CD4-positive, alpha-beta T cell treated with Interleukin-12 subunit alpha and Interleukin-12 subunit beta, for 1 hour (primary cell): Measurements from ENCODE around the gene ELMOD1.

Experiments used
- DNase-seq: peaks from one replicate; pipeline ENCODE4 v3.0.0-alpha.2; 2020

ELMOD1 gene

GRCh38 chr11:107691000-107691750 lies 100.2 kb downstream of the ELMOD1 start:
- DNase-seq, result no peak

DNA sequence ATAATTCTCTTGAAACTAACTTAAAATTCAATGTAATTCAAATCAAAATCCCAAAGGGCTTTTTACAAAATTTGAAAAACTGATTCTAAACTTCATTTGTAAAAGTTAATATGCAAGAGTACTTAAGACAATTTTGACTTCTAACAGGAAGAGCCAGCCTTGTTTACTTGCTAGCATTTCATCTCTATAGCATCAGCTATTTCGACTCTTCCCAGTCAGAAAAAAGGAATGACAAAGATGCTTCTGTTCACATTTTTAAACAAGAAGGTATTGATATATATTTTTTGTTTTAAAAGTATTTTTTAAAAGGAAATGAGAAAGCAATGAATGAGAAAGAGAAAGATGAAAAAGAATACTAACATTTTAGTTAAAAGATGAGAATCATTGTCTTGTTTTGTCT lies 104.5 kb downstream of the ELMOD1 start:
- DNase-seq, result no peak

DNA sequence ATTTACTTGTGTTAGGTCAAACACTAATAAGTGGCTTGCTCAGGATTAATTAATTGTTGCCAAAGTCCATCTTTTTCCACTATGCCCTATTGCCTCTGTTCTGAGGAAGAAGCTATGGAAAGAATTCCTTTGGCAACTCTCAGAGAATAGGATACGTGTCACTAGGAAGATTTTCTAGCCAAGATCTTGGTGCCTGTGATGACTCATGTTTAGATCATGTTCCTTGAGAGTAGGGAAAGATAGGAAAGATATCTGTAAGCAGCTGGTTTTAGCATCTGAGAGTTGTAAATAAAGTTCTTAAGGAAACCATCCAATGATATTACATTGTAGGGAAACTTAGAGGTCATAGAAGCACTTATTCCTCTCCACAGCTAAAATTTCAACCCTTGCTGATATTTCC lies 105.2 kb downstream of the ELMOD1 start:
- no peak for DNase-seq

- no peak for DNase-seq
Measured at GRCh38 chr11:107697291-107697690, 106.3 kb downstream of the ELMOD1 start.

DNA sequence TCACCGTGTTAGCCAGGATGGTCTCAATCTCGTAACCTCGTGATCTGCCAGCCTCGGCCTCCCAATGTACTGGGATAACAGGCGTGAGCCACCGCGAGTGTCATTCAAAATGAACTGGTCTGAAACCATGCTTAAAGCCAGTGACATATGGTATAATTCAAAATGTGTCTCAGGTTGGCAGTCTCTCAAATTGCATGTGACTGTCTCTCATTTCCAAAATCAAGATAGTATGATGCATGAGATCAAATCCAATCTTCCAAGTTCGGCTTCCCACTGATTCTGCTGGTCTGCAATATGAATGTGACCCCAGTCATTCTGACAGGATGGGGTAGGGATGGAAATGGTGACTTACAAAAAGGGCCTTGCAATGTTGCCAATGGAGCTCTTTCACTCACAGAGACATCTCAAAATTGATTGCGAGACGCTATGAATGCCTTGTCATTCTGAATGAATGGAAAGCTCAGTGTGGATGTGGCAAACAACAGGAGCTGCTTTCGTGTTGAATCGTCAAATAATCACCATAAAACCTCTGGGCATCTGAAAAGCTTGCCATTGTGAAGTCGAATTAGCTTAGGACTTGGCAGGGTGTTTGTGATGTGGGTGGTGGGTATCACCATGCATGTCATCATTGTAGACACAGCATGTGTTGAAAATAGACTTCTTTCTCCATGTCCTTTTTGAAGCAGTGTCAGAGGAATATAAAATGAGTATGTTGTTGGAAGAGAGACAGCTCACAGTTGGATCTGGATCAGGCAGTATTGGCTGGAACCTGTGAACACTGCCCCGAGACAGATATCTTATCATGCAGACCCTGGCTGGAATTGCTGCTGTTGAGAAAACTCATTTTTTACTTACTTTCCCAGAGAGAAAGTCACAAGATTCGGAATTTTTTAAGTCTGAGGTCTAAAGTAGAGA lies 108.7 kb downstream of the ELMOD1 start:
- DNase-seq, result no peak

- DNase-seq, result no peak
Measured at GRCh38 chr11:107702109-107702660, 111.2 kb downstream of the ELMOD1 start.

DNA sequence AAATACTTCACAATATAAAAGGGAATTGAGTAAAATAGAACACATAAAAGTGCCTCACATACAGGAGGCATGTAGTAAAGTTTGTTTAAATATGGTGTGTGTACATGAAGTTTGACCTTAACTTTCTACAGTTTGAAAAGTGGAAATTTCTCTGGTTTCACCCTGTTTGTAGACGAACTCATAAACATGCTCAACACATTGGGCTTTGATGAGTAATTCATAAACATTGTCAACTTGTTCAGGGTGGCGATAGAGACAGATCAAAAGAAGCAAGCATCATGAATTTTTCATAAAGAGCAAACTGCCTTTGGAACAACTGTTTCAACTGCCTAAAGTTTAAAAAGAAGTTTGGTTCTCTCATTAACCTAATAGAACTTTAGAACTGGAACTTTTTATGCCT lies 111.8 kb downstream of the ELMOD1 start:
- no peak for DNase-seq

DNA sequence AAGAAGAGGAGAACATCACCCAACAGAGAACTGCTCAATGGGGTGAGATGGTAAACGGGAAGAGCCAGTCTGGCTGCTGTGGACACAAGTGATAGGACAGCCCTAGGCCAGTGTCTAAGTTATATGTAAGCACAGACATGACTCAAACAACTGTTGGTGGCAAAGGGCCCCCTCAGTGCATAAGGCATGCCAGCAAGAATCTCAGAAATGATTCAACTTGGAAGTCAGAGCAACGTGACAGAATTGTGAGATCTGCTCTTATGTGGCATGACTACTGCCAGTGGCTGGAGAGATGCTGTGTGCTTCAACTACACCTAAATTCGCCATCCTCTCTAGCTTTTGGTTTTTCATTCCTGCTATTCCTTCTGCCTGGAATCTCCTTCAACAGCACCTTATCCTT lies 113.5 kb downstream of the ELMOD1 start:
- no peak for DNase-seq

- no peak for DNase-seq
Measured at GRCh38 chr11:107705027-107705426, 114.1 kb downstream of the ELMOD1 start.

- no peak for DNase-seq
Measured at GRCh38 chr11:107706531-107706930, 115.6 kb downstream of the ELMOD1 start.

DNA sequence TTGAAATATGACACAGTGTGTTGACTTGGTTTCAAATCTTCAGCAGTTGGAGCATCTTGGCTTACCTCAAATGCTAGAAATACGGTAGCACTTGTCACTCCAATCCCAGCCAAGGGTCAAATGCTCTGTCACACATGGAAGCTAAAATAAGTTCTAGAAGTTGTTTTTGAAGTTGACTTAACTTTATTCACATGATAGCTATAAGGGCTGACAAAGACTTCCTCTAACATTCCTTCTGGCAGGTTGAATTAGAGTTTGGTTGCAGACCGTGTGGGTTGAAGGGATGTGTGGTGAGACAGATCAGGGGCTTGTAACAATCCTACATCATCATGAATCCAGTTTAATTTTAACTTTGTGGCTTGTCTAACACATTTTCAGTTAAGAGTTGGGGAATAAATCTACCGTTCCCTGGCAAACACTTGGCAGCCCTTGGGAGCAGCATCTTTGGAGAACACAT lies 116.3 kb downstream of the ELMOD1 start:
- DNase-seq, result no peak

DNA sequence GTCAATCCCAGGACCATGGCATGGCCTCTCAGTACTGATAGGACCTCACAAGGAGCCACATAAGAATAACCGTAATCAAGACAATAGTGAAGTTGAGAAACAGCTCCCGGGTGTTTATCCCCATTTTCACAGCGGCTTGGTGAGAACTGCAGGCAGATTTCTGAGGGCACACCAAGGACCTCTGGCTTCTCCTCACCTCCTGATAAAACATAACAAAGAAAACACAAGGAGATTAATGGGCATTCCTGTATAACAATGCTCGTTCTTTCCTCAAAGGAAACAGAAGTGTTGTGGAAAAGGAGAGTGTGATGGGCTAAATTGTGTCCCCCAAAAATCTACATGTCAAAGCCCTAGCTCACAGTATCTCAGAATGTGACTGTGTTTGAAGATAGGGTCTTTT lies 116.9 kb downstream of the ELMOD1 start:
- no peak for DNase-seq

- DNase-seq, result no peak
Measured at GRCh38 chr11:107708792-107709191, 117.8 kb downstream of the ELMOD1 start.

DNA sequence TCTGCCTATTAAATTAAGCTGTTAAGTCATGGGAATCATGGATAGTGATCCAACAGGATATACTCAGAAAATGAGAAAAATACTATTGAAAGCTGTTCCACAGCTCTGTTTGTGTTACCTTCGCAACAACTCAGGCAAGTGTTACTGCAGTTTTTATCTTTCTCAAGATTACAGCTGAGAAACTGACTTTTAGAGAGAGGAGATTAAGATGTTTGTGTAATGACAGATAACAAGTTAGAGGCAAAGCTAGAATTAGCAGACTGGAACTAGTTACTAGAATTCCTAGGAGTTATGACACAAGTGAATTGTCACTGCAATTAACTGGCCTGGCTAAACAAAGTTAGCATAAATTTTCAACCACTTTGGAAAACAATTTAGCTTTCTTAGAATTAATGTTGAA lies 119.4 kb downstream of the ELMOD1 start:
- no peak for DNase-seq

GRCh38 chr11:107711861-107712755 lies 121.2 kb downstream of the ELMOD1 start, which contains the start of gene SLN:
Gene SLN, minus strand, starts transcription at chr11:107712056.
- DNase-seq, result no peak

DNA sequence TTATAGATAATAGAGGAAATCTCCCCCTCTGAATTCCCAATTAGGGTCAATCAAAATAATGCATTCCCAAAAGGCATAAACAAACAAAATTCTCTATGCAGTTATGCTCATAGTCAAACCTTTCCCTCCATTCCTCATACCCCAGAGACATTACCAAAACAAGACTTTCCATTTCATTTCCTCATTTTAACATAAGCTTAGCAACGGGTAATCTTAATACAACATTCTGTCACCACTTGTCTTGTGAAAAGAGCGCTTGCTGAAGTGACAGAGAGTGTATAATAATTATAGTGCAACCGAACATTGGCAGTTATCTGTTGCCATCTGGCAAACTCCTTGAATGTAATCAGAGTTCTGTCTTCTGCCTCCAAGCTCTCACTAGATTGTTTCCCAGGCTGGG lies 122.1 kb downstream of the ELMOD1 start:
- DNase-seq, result no peak
